Measurements from ENCODE around the gene CKAP2L. TPM values are rescaled to one million over a fixed set of nuclear protein-coding genes. Genes with fewer than 3 reads are reported as not detected.

Gene CKAP2L
- total and polyA plus RNA-seq, 2 donors (not counting 3 experiments of a cell fraction or from before 2014, with no cell fraction given): 3.4 to 30.7 TPM

DNA sequence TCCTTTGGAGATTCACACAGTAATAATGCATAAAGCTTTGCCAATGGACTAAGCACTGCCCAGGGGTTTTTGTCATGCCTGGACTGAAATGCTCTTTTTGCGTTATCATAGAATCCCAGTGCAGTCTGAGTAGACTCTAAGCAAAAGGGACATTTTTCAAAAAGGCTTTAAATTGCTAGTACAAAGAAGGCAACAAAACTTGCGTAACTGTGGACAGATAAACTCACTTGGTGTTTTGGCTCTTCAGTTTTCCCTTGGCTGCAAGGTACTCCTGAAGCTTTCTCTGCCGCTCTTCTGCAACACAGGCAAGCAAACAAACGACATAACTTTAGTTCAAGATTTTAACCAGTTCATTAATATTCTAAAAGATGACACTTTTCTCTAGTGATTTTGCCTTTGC, 2.1 kb downstream of the CKAP2L start:
- Histone ChIP-seq H3K4me2 (ENCODE audit: insufficient read depth, low read length) (peak overlapping the region; percentile 9), H3K9ac (replicated peaks; ENCODE audit: extremely low read depth, insufficient read depth, low read length) (no peak overlapping the region), H3K36me3 (ENCODE audit: control insufficient read depth in 2 of 2, extremely low read depth in 1 of 2, insufficient read depth in 2 of 2, low read length in 2 of 2) (peaks cover 0 to 18% of the 10 kb centered on the region in 2 experiments), H3K4me3 (replicated peaks in 1 of 3; ENCODE audit: insufficient read depth in 1 of 3, low read depth in 1 of 3, low read length in 3 of 3) (no peak overlapping the region), H3K27ac (ENCODE audit: insufficient read depth, low read depth, low read length) (no peak overlapping the region), H2AFZ (ENCODE audit: low read depth, low read length) (peak overlapping the region; percentile 3), H3K4me1 (ENCODE audit: control insufficient read depth, extremely low read depth, insufficient read depth, low read length) (peaks cover 21% of the 10 kb centered on the region), H3K9me1 (replicated peaks; ENCODE audit: control insufficient read depth, extremely low read depth, insufficient read depth, low read length) (no peaks in the 10 kb centered on the region), H3K27me3 (ENCODE audit: control insufficient read depth in 2 of 2, insufficient read depth in 2 of 2, low read length in 2 of 2) (no peaks in the 10 kb centered on the region), H4K20me1 (replicated peaks; ENCODE audit: control insufficient read depth, extremely low read depth, insufficient read depth, low read length) (no peaks in the 10 kb centered on the region), H3K79me2 (ENCODE audit: control insufficient read depth, insufficient read depth, low read length) (peaks cover 47% of the 10 kb centered on the region), H3K9me3 (replicated peaks; ENCODE audit: control insufficient read depth, insufficient read depth, low read length) (no peaks in the 10 kb centered on the region)
- DNase-seq (ENCODE audit: low read depth, low spot score): no peak
- dilution Hi-C loops (cut with MboI; ENCODE audit: extremely low pct_ligation_motif_present, low sequenced_read_pairs) (loop anchor here (25.0 kb wide), 1 partner anchor 175 kb away; no protein-coding TSS in a partner anchor), intact Hi-C loops (cut with micrococcal nuclease) (loop anchor here (5.0 kb wide), 1 partner anchor 70 kb away; no protein-coding TSS in a partner anchor)
- CTCF ChIA-PET: interaction anchor here (1.0 to 6.2 kb wide), 5 partner anchors 12 to 179 kb away, joined by 3 to 44 read pairs (median 19); no protein-coding TSS in a partner anchor
- FAIRE-seq: no peak
- BruUV-seq (replicated peaks): no TSS peak
- POLR2A ChIA-PET: interaction anchor here (0.7 kb wide), 1 partner anchor 50 kb away, joined by 4 read pairs; no protein-coding TSS in a partner anchor
- TF ChIP-seq, protein P1, sequence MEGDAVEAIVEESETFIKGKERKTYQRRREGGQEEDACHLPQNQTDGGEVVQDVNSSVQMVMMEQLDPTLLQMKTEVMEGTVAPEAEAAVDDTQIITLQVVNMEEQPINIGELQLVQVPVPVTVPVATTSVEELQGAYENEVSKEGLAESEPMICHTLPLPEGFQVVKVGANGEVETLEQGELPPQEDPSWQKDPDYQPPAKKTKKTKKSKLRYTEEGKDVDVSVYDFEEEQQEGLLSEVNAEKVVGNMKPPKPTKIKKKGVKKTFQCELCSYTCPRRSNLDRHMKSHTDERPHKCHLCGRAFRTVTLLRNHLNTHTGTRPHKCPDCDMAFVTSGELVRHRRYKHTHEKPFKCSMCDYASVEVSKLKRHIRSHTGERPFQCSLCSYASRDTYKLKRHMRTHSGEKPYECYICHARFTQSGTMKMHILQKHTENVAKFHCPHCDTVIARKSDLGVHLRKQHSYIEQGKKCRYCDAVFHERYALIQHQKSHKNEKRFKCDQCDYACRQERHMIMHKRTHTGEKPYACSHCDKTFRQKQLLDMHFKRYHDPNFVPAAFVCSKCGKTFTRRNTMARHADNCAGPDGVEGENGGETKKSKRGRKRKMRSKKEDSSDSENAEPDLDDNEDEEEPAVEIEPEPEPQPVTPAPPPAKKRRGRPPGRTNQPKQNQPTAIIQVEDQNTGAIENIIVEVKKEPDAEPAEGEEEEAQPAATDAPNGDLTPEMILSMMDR (IDR thresholded peaks at IDR 0.05; ENCODE audit: extremely low read depth in 1 of 2, insufficient read depth in 1 of 2, low read depth in 1 of 2, low read length in 2 of 2): no peak
- TF ChIP-seq POLR2AphosphoS5 (IDR thresholded peaks at IDR 0.05; ENCODE audit: insufficient read depth, low read depth, low read length) (no peak), EZH2 (IDR thresholded peaks at IDR 0.05; ENCODE audit: borderline replicate concordance, low read depth, low read length, severe bottlenecking) (no peak), POLR2A (IDR thresholded peaks at IDR 0.05; ENCODE audit: low read depth, low read length) (no peak), JUN (IDR thresholded peaks at IDR 0.05; ENCODE audit: borderline replicate concordance, insufficient read depth, insufficient read length, low read depth) (no peak), MYC (IDR thresholded peaks at IDR 0.05; ENCODE audit: low read depth, low read length) (no peak), MAX (IDR thresholded peaks at IDR 0.05; ENCODE audit: insufficient read depth, insufficient read length) (no peak), GATA2 (IDR thresholded peaks at IDR 0.05; ENCODE audit: insufficient read depth, insufficient read length, low read depth, low read length) (no peak), FOS (IDR thresholded peaks at IDR 0.05; ENCODE audit: borderline replicate concordance, insufficient read depth, low read length) (no peak)

Measured in endothelial cell of umbilical vein (primary cell).